Activated CD8-positive, alpha-beta memory T cell treated with anti-CD3 and anti-CD28 coated beads, Interleukin-2, amount 50 U/mL, for 48 hours (primary cell): ENCODE data around the gene RNU6-9.
A peak's percentile ranks its signal among the peaks of the same experiment; 100 is the strongest.
"Not testable (repeated sequence)": the region's sequence is repeated elsewhere in the genome, so short reads cannot be mapped to it uniquely, and the experiment has no call there.

Experiments
- DNase-seq: peaks from one replicate; pipeline ENCODE4 v3.0.0-alpha.2; 2020

The RNU6-9 gene

DNA sequence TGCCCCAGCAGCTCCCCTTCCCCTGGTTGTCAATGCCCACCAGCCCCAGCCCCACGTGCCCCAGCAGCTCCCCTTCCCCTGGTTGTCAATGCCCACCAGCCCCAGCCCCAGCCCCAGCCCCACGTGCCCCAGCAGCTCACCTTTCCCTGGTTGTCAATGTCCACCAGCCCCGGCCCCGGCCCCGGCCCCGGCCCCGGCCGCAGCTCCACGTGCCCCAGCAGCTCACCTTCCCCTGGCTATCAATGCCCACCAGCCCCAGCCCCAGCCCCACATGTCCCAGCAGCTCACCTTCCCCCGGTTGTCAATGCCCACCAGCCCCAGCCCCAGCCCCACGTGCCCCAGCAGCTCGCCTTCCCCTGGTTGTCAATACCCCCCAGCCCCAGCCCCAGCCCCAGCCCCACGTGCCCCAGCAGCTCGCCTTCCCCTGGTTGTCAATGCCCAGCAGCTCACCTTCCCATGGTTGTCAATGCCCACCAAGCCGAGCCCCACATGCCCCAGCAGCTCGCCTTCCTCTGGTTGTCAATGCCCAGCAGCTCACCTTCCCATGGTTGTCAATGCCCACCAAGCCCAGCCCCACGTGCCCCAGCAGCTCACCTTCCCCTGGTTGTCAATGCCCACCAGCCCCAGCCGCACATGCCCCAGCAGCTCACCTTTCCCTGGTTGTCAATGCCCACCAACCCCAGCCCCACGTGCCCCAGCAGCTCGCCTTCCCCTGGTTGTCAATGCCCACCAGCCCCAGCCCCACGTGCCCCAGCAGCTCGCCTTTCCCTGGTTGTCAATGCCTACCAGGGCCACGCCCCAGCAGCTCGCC, 14.3 kb upstream of the RNU6-9 start:
- not testable (repeated sequence) for DNase-seq

DNA sequence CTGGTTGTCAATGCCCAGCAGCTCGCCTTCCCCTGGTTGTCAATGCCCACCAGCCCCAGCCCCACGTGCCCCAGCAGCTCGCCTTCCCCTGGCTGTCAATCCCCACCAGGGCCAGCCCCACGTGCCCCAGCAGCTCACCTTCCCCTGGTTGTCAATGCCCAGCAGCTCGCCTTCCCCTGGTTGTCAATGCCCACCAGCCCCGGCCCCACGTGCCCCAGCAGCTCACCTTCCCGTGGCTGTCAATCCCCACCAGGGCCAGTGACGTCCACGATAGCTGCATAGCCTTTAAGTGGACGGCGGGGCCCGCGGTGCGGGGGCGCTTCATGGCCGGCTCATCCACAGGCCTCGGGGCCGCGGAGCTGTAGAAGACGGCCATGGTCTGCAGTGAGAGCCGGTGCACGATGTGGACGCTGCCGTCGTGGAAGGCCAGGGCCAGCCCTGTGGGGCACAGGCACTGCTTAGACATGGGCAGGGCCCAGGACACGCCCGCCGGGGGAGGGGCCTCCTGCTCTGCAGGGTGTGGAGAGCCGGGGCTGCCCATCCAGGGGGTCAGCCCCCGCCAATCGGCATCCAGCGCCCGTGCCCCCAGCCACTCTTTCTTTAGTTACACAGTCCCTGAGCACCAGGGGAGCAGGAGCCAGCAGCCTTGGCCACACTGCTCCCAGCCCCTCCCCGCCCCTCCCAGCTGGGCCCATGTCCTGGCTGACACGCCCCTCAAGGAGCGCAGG, 13.4 kb upstream of the RNU6-9 start:
- no peak for DNase-seq

DNA sequence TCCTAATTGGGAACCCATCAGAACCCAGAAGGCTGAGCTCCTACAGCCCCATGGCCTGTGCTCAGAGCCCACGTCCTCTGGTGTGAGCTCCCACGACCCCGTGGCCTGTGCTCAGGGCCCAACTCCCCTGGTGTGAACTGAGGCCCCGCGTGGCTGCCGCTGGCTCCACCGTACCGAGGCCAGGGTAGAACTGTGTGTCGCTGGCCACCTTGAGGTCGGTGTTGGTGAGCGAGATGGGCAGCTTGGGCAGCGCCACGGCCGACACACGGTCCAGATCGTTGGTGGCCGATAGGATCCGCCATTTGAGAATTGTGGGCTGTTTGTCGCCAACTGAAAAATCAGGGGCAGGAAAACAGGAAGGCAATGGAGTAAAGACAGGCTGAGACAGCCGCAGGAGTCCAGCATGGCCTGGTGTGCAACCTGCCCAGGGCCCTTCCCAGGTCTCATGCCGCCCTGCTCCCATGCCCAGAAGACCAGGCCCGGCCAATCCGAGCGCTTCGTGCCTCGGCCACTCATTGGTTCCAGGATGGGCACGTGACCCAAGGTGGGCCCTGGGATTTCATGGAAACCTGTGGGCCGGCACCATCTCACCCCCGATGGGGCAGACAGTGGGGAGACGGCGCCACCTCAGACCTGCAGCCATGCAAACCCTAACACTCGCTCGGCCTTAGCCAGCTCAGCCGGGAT, 11.8 kb upstream of the RNU6-9 start:
- DNase-seq: no peak

DNA sequence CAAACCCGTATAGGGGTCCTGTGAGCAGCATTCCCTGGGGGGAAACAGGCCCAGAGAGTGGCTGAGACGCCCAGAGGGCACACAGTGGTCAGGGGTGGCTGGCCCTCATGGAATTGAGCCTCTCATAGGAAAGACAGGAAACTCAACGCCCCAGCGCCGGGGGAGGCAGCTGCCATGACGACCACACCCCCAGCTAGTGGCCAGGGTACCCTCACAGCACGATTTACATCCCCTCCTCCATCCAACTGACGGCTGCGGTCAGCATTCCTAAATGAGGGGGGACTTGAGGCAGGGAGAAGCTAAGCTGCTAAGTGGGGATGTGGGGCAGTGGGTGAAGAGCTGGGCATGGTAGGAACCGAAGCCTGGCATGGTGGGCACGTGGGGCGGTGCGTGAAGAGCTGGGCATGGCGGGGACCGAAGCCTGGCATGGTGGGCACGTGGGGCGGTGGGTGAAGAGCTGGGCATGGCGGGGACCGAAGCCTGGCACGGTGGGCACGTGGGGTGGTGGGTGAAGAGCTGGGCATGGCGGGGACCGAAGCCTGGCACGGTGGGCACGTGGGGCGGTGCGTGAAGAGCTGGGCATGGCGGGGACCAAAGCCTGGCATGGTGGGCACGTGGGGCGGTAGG, 10.3 kb upstream of the RNU6-9 start:
- no peak for DNase-seq

DNA sequence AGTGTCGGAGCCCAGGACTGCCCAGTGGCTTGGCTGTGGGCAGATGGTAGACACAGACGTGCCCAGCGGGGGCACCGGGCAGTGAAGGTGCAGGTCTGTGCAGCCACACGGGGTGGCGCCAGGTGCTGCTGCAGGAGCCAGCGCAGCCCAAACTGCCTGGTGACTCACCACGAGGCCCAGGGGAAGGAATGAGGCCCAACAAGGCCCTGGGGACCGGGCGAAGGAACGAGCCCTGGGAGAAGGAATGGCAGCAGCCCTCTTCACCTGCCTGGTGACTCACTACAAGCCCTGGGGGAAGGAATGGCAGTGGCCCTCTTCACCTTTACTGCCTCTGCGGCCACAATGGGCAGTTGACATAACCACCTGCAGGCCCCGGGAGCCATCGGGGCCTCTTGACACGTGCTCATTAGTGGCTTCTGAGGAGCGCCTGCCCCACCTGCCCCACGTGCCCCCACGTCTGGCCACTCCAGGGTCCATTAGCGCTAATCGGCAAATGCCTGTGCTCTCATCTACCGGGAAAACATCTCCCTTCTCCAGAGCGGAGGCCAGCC, 9.5 kb upstream of the RNU6-9 start:
- no peak for DNase-seq

DNA sequence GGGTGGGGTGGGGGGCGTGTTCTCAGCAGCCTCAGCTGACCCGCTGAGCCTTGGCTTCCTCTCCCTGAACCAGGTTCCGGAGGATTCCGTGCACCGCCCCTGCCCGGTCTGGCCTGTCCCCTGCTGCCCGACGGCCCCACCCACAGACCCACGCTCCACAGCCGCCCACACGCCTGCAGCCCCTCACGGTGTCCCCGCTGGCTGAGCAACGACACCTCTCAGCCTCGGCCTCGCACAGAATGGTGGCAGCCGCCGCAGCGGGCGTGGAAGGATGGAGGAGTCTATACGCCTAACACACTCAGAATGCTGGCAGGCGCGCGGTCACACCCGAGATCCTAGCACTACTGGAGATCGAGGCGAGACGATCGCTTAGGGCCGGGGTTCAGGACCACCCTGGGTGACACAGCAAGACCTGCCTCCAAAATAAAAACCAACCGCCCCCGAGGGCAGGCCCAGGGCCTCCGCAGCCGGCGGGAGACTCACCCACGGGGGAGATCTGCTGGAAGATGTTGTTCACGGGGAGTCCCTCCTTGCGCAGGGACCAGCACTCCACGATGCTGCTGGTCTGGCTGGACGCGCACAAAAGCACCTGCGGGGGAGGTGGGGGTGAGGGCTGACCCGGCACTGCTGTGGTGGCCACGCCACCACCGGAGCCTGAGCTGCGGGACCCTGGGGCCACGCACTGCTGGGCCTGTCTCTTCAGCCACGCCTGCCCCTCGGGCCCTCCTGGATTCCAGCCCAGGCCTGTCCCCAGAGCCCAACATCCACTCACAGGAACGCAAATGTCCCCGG, 8.7 kb upstream of the RNU6-9 start:
- no peak for DNase-seq

DNA sequence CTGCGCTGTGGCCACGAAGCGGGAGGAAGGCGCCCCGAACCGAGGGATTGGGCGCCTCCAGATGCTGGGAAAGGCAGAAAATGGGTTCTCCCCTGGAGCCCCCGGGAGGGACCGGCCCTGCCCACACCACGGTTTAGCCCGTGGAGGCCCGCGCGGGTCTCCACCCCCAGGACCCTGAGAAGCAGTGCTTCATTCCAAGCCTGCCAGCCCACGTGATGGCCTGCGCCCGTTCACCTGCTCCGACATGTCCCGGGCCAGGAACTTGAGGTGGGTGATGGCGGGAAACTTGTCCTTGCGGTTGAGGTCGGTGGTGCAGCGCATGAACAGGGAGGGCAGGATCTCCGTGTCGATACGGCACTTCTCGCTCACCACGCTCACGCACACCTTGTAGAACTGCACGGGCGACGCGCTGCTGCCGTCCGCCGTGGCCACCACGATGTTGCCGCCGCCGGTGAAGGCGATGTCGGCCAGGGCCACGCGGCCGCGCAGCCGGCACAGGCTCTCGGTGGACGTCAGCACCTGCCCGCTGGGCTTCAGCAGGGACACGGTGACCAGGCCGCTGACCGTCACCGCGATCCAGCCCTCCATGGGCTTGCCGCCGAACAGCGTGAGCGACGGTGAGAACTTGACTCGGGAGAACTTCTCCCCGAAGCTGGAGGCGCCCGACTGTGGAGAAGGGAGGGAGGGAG, 7.6 kb upstream of the RNU6-9 start:
- DNase-seq: no peak

DNA sequence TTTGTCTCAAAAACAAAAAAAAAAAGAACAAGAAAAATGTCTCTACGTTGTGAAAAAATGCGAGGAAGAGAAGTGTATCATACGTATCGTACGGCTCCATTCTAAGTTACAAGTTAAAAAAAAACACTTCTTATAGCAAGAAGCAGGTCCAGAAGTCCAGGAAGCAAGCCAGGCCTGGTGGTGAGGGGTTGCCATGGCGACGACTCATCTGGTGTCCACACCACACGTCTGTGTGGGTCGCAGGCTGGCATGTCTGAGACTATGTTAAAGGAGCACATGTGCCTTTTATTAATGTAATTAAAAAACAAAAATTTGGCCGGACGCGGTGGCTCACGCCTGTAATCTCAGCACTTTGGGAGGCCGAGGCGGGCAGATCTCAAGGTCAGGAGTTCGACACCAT, 6.2 kb upstream of the RNU6-9 start:
- DNase-seq: no peak

DNA sequence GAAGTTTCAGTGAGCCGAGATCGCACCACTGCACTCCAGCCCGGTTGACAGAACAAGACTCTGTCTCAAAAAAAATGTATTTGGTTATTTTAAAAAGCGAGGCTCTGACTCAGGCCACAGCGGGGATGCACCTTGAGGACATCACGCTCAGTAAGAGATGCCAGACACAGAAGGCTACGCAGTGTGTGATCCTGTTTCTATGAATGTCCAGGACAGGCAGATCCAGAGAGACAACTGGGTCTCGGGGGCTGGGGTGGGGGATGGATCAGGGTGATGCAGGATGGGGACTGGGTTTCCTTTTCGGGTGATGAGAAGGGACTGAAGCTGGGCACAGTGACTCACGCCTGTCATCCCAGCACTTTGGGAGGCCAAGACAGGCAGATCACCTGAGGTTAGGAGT, 5.7 kb upstream of the RNU6-9 start:
- no peak for DNase-seq

DNA sequence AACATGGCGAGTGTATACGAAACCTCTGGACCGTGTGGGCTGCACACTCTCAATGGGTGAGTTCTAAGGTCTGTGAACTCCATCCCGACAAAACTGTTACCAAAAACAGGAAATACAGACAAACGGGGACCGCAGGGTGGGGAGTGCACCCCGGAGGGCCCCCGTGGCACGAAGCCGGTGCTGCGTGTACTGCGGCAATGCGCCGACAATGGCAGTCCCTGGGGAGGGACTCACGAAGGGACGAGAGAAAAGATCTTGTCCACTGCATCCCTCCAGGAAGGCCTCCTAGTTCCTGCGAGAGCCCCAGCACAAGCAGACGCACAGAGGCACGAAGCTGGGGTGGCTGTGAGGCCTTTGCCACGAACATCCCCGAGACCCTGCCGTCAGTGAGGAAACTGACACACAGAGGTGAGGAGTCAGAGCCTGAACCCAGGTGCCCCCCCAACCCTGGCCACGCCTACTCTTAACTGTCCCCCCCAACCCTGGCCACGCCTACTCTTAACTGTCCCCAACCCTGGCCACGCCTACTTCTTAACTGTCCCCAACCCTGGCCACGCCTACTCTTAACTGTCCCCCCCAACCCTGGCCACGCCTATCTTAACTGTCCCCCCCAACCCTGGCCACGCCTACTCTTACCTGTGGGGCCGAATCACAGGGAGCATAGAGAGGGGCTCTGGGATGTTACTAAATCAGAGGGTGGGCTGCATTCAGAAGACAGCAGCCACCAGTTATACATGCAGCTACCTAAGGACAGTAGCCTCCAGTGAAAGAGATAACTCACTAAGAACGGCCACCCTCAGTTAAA, 4.5 kb upstream of the RNU6-9 start:
- DNase-seq: peak; percentile 79

DNA sequence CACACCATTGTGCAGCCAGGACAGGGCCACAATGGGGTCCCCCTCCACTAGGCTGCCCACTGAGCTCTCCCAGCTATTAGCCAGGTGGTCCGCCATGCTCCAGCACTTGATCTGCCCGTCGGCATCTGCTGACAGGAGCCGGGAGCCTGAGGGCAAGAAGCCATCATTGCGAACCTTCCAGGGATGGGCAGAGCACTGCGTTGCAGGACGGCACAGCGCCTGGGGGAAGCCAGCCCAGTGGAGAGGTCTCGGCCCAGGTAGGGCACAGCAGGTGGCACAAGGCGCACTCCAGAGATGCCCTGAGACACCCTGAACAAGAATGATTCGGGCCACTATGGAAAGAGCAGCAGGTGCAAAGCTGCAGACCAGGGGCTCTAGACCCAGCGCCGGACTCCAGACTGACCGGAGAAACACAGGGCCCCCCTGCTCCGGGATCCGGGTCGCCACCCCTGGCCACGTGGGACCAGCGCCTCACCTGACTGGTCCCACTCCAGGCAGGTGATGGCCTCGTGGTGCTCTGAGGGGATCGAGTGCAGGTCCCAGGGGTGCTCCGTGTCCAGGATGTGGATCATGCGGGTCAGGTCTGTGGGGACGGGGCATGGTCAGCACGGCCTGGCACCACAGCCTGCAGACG, 3.5 kb upstream of the RNU6-9 start:
- no peak for DNase-seq

DNA sequence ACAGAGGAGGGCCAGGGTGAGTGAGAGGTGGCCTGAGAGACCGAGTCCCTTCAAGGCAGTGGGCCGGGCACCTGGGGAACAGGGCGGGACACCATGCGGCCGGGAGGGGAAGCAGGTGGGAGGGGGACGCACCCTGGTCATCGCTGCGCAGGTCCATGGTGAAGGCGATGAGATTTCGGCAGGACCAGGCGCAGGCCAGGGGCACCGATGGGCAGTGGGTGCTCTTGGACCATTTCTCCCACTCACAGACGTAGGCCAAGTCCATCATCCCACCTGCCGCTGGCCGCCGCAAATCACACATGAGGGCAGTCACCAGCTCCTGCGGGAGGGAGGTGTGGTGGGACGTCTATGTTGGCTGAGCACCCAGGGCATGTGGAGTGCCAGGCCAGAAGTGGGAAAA, 2.5 kb upstream of the RNU6-9 start:
- DNase-seq: no peak

DNA sequence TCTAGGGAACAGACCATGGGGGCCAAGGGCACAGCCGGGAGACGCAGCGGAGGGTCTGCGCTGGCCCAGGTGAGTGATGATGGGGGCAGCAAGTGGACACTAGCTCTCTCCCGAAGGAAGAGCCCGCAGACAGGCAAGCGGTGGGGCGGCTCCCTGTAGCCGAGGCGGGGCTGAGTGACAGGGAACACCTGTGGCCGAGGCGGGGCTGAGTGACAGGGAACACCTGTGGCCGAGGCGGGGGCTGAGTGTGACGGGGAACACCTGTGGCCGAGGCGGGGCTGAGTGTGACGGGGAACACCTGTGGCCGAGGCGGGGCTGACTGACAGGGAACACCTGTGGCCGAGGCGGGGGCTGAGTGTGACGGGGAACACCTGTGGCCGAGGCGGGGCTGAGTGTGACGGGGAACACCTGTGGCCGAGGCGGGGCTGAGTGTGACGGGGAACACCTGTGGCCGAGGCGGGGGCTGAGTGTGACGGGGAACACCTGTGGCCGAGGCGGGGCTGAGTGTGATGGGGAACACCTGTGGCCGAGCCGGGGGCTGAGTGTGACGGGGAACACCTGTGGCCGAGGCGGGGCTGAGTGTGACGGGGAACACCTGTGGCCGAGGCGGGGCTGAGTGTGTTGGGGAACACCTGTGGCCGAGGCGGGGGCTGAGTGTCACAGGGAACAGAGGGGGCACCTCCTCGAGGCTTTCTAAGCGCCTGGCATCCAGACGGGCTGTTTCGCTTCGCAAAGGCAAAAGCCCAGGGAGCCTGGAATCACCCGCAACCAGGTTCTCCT, 1.7 kb upstream of the RNU6-9 start:
- DNase-seq: not testable (repeated sequence)

DNA sequence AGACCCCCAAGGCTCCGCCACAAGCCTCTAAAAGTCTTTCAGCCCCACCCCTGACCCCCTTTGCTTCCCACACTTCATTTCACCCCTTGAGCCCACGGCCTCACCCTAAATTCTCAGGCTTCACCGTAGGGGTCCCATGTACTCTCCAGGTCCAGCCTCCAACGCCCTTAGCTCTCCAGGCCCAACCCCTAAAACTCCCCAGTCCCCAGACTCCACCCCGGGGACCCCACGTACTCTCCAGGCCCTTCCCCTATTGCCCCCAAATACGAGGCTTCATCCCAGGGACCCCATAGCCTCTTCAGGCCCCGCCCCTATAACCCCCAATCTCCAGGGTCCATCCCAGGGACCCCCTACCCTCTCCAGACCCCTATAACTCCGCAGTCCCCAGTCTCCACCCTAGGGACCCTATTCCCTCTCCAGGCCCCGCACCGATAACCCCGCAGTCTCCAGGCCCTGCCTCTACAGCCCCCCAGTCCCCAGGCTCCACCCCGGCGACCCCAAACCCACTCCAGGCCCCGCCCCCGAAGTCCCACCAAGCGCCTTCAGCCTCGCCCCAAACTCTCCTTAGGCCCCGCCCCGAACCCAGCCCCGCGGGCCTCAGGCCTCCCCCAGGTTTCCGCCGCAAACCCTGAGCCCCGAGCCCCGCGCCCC, 916 bp upstream of the RNU6-9 start:
- peak; percentile 68 for DNase-seq

DNA sequence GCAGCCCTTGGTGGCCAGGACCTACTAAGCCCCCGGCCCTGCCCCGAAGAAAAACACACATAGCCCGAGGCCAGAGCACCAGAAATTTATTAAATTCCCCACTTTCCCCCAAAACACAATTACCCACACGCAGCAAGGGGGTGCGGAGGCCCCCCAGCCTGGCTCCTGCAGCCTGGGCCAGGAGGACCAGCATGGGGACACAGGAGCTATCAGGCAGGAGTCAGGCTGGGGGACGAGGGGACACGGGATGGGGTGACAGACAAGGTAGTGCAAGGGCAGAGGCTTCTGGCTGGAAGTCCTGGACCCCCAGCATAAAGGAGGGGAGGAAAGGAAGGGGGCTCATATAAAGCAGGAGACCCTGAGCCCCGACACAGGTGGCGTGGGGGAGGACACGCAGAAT, 3.1 kb downstream of the RNU6-9 start:
- no peak for DNase-seq

DNA sequence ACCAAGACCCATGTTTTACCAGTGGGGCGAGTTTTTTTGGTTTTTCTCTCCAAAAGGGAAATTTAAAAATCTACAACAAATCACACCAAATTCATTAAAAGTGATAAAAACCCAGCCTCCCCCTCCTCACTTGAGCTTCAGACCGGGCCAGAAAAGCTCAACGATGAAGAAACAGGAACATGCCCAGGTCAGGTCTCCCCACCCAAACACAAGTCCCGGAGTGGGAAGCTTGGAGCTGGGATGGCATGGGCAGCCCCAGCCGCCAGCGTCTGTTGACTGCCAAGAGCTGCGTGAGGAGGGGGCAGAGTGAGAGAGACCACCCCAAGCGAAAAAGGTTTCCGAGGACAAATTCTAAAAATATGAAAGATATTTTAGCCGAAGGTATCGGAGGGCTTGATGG, 3.7 kb downstream of the RNU6-9 start:
- DNase-seq: no peak

DNA sequence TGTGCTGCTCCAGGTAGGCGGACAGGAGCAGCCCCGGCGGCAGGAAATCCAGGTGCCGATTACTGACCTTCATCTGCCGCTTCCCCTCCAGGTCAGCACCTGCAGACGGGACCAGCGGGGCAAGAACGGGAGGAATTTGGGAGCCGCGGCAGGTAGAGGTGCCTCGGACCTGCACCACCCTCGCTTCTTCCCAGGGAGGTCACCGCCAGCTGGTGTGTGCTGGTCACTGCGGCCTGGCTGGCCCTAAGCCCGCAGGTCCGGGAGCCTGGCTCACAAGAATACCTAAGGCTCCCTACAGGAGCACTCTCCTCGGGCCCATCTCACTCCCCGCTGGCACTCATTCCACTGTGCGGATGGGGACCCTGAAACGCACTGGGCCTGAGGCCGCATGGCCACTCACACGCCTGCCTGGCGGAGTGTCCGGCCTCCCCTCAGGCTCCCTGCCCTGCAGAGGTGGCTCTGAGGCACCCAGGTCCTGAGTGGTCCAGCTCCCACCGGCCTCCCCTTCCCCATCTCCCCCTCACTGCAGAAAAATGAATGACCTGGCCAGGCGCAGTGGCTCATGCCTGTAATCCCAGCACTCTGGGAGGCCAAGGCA, 4.3 kb downstream of the RNU6-9 start:
- no peak for DNase-seq

DNA sequence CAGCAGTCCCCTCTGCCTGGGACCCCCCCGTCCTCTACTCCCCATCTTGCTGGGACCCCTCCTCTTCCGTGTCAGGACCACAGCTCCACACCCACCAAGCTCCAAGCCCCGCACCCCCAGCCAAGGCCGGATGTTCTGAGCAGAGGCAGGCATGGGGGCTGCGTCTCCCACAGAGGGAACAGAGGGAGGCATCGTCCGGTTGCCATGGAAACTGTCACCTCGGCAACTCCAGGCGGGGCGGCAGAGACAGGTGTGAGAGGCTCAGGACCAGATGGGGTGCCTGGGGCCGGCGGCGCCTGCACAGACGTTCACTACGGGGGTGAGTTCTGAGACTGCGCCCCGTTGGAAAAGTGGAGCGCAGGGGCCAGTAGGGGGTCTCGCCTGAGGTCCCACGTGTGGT, 5.4 kb downstream of the RNU6-9 start:
- DNase-seq: no peak
